Renal cortex interstitium (tissue), 11 donors: ENCODE measurements around the gene DBNDD2. TPM values are rescaled to one million over a fixed set of nuclear protein-coding genes. Genes with fewer than 3 reads are reported as not detected.

Source experiments
- DNase-seq, 11 donors: peaks; one replicate each; pipeline ENCODE4 v3.0.0-alpha.2; 2013; ENCODE audit warnings: low read depth in 9 of 11, low spot score in 4 of 11; ENCODE audit errors: extremely low read depth in 1 of 11
- polyA plus RNA-seq, 3 donors: library from polyadenylated mRNA; unstranded; fragments of 120-200 nt; gene quantifications; one replicate each; pipeline ENCODE4 v1.2.1, GENCODE V29; 2013; ENCODE audit not compliant: insufficient read length in 3 of 3

Gene DBNDD2
- polyA plus RNA-seq, 3 donors, result 22.2 to 24.7 (median 24.3) TPM

GRCh38 chr20:45407067-45407745 is 883 bp upstream of the DBNDD2 start:
- DNase-seq, result peak in 5 of 11 donors; percentile 9 to 27 (median 17)

DNA sequence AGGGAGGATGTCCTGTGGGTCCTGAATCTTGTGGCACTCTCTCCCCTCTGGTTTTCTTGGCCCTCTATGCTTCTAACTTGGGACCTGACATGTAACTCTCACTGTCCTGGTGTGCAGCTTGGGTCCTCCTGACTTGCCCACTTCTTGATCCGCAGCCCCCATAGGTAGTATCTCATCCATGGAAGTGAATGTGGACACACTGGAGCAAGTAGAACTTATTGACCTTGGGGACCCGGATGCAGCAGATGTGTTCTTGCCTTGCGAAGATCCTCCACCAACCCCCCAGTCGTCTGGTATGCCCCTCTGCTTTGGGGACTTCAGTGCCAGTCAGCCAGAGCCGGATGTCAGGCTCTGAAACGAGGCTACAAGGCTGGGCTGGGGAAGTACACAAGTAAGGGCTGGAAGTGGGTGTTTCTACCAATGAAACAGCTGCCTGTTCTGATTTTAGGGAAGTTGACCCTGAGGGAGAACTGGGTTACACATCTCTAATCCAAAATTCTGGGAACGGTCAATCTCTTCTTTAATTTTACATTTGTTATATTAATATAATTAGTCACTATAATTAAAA is 641 bp downstream of the DBNDD2 start:
- DNase-seq, result no peak

- DNase-seq, result no peak
Observed at GRCh38 chr20:45409521-45410272, 1.6 kb downstream of the DBNDD2 start.

DNA sequence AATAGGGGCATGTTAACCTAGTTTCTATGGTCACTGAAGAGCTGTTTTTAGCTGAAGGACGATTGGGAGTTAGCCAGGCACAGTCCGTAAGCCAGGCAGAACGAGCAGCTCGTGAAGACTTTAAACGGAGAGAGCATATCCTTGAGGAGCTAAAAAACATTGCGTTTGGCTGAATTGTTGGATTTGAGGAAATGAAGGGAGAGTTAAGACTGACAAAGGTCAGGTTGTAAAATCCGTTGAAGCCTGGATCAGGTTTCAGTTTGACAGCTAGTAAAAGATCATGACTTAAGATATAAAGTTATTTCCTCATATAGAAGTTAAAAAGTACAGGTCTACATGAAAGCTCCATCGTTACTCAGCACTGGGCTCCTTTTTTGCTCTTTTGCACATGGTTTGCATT is 2.8 kb downstream of the DBNDD2 start:
- DNase-seq, result no peak

DNA sequence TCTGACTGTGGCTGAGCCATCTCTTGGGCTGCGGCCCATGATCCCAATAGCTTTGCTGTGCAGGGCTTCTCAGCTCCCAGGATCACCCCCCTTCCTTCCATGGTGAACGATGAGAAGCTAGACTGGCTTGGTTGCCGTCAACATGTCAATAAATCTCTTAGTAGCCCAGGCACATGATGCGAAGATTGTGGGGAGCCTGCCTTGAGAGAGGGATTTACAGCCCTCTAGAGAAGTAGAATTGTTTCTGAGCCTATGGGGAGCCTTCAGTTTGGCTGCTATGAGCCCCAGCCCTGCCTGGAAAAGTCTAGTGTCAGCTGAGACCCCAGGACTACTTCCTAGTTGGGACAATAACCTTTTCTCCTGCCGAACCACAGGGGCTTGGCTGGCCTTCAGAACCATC is 4.6 kb downstream of the DBNDD2 start:
- DNase-seq, result no peak

- DNase-seq, result no peak
Observed at GRCh38 chr20:45413479-45413878, 5.4 kb downstream of the DBNDD2 start.

DNA sequence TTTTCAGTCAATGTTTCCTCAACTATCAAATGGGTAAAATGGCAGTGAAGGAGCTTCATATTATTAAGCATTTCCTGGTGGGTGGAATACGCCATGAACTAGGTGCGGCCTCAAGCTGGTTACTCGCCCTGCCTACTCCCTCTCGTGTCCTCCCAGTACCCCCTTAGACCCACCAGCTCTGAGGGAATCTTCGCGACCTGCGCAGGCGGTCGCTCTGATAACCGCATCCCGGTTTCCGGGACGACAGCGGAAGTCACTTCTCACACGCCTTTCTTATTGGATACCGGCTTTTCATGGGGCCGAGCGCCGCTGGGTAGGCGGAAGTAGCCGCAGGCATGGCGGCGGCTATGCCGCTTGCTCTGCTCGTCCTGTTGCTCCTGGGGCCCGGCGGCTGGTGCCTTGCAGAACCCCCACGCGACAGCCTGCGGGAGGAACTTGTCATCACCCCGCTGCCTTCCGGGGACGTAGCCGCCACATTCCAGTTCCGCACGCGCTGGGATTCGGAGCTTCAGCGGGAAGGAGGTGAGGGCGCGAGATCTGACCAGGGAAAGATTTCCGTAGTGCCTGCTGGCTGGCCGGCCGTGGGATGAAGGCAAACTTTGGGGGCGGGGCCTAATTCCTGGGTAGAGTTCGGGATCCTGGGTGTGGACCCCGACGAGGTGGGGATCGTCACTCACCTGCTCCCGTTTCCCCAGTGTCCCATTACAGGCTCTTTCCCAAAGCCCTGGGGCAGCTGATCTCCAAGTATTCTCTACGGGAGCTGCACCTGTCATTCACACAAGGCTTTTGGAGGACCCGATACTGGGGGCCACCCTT is 7.9 kb downstream of the DBNDD2 start, which contains the start of gene PIGT:
TSS of gene PIGT (plus strand) at position 320 of the 816 bp plus-strand sequence. CDS start at position 336, 16 bp downstream.
- peak in 10 of 11 donors; percentile 55 to 83 (median 75) for DNase-seq

- no peak for DNase-seq
Observed at GRCh38 chr20:45416917-45417316, 8.8 kb downstream of the DBNDD2 start.

- DNase-seq, result no peak
Observed at GRCh38 chr20:45419188-45420091, 11.4 kb downstream of the DBNDD2 start.

- DNase-seq, result no peak
Observed at GRCh38 chr20:45420125-45420524, 12.0 kb downstream of the DBNDD2 start.

- DNase-seq, result no peak
Observed at GRCh38 chr20:45423700-45424099, 15.6 kb downstream of the DBNDD2 start.

GRCh38 chr20:45425561-45425960 is 17.5 kb downstream of the DBNDD2 start:
- DNase-seq, result no peak

DNA sequence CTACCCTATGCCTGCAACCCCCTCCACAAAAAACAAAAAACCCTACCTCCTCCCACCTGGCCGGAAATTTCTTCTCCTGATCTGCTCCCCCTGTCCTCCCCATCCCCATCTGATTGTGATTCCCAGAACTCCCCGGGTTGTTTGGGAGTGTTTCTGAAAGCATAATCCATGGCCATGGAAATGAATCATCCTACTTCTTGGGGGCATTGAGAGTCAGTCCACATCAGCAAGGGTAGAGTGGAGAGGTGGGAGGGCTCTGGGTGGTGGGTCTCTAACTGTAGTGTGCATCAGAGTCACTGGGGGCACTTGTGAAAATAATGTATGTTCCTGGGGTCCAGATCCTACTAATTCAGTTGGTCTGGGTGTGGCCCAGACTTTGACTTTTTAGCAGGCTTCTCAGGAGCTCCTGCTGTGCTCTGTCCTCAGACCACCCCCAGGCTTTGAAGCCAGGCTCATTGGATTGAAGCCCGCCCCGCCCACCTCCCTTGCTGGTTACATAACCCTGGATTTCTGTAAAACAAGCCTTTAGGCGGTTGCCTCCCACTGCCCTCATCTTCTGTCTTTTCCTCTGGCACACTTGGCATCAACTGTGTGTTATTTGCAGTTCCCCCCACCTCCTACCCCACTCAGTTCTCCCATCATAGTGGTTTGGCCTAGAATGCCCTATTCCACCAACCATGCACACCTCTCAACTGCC is 18.4 kb downstream of the DBNDD2 start:
- no peak for DNase-seq

- no peak for DNase-seq
Observed at GRCh38 chr20:45427236-45428149, 19.4 kb downstream of the DBNDD2 start.

DNA sequence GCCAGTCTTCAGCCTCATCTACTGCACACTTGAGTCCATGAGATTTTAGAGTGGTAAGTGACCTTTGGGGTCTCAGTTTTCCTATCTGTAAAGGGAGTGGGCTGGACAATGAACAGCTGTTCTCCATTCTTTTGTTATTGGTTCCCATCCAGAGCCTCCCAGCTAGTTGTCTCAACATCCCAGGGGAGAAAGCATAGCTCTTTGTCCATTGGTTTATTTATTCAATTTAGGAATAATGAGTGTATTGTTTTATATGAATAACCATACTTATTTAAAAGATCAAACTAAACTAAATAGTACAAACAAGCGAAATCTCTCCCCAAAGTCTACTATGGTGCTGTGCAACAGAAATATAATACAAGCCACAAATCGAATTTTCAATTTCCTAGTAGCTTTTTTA is 21.5 kb downstream of the DBNDD2 start:
- DNase-seq, result no peak

DNA sequence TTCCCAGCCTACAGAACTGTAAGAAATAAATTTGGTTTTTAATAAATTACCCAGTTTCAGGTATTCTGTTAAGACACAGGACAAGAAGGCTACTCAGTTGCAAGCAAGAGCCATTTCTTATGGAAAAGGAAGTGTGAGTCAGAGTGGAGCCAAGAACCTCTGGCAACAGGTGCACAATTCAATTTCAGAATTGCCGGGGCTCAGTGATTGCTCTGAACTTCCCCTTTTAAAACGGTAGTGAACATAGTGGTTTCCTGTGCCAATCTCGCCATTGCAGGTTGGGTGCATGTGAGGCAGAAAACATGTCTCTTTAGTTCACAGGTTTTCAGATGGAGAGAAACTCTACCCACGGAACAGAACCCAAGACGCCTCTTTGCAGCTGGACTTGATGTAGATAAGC is 24.2 kb downstream of the DBNDD2 start:
- no peak for DNase-seq

GRCh38 chr20:45433316-45433715 is 25.2 kb downstream of the DBNDD2 start:
- DNase-seq, result no peak
